ENCODE results near the gene RGS3.

DNA sequence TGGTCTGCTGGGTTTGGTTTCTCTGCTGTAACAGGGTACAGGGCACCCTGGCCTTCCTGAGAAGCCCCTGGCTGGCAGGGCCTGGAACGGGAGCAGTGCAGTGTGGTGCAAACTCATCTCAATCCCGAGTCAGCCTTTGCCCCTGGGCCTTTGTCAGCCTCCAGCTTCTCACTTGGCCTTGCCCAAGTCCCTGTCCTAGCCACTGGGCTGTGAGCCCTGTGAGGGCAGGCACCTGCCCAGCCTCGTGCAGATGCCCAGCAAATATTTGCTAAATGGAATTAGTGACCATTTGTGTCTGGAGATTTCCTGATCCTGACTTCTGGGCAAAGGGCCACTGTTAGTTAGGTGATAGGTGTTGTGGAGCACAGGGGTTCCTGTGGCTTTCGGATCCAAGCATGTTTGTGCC, 13.0 kb downstream of the RGS3 start:
- TF ChIP-seq, protein P1, sequence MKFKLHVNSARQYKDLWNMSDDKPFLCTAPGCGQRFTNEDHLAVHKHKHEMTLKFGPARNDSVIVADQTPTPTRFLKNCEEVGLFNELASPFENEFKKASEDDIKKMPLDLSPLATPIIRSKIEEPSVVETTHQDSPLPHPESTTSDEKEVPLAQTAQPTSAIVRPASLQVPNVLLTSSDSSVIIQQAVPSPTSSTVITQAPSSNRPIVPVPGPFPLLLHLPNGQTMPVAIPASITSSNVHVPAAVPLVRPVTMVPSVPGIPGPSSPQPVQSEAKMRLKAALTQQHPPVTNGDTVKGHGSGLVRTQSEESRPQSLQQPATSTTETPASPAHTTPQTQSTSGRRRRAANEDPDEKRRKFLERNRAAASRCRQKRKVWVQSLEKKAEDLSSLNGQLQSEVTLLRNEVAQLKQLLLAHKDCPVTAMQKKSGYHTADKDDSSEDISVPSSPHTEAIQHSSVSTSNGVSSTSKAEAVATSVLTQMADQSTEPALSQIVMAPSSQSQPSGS (CRISPR knock-in tag; IDR thresholded peaks at IDR 0.05; ENCODE audit: borderline replicate concordance, low read depth) = no peak
- TF ChIP-seq, protein P2, sequence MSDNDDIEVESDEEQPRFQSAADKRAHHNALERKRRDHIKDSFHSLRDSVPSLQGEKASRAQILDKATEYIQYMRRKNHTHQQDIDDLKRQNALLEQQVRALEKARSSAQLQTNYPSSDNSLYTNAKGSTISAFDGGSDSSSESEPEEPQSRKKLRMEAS (CRISPR knock-in tag; IDR thresholded peaks at IDR 0.05) = no peak
- TF ChIP-seq, protein P3, sequence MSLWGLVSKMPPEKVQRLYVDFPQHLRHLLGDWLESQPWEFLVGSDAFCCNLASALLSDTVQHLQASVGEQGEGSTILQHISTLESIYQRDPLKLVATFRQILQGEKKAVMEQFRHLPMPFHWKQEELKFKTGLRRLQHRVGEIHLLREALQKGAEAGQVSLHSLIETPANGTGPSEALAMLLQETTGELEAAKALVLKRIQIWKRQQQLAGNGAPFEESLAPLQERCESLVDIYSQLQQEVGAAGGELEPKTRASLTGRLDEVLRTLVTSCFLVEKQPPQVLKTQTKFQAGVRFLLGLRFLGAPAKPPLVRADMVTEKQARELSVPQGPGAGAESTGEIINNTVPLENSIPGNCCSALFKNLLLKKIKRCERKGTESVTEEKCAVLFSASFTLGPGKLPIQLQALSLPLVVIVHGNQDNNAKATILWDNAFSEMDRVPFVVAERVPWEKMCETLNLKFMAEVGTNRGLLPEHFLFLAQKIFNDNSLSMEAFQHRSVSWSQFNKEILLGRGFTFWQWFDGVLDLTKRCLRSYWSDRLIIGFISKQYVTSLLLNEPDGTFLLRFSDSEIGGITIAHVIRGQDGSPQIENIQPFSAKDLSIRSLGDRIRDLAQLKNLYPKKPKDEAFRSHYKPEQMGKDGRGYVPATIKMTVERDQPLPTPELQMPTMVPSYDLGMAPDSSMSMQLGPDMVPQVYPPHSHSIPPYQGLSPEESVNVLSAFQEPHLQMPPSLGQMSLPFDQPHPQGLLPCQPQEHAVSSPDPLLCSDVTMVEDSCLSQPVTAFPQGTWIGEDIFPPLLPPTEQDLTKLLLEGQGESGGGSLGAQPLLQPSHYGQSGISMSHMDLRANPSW (CRISPR knock-in tag; conservative IDR thresholded peaks at IDR 0.05; ENCODE audit: low read depth) = no peak
- TF ChIP-seq, protein P4, sequence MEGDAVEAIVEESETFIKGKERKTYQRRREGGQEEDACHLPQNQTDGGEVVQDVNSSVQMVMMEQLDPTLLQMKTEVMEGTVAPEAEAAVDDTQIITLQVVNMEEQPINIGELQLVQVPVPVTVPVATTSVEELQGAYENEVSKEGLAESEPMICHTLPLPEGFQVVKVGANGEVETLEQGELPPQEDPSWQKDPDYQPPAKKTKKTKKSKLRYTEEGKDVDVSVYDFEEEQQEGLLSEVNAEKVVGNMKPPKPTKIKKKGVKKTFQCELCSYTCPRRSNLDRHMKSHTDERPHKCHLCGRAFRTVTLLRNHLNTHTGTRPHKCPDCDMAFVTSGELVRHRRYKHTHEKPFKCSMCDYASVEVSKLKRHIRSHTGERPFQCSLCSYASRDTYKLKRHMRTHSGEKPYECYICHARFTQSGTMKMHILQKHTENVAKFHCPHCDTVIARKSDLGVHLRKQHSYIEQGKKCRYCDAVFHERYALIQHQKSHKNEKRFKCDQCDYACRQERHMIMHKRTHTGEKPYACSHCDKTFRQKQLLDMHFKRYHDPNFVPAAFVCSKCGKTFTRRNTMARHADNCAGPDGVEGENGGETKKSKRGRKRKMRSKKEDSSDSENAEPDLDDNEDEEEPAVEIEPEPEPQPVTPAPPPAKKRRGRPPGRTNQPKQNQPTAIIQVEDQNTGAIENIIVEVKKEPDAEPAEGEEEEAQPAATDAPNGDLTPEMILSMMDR (IDR thresholded peaks at IDR 0.05) = no peak
- TF ChIP-seq FOXP1 (CRISPR knock-in tag; IDR thresholded peaks at IDR 0.05; ENCODE audit: borderline replicate concordance) (no peak), SMAD3 (CRISPR knock-in tag; IDR thresholded peaks at IDR 0.05; ENCODE audit: borderline replicate concordance) (no peak), TP53 (CRISPR knock-in tag; IDR thresholded peaks at IDR 0.05) (no peak), ZNF232 (CRISPR knock-in tag; IDR thresholded peaks at IDR 0.05) (no peak), TEAD4 (CRISPR knock-in tag; IDR thresholded peaks at IDR 0.05) (no peak), NR2C2 (CRISPR knock-in tag; IDR thresholded peaks at IDR 0.05) (no peak), IRF2 (CRISPR knock-in tag; IDR thresholded peaks at IDR 0.05; ENCODE audit: borderline replicate concordance, low read depth) (no peak), SP1 (CRISPR knock-in tag; conservative IDR thresholded peaks at IDR 0.05) (no peak)
- TF ChIP-seq, protein P5, sequence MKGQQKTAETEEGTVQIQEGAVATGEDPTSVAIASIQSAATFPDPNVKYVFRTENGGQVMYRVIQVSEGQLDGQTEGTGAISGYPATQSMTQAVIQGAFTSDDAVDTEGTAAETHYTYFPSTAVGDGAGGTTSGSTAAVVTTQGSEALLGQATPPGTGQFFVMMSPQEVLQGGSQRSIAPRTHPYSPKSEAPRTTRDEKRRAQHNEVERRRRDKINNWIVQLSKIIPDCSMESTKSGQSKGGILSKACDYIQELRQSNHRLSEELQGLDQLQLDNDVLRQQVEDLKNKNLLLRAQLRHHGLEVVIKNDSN (CRISPR knock-in tag; IDR thresholded peaks at IDR 0.05) = no peak
